SW 1271 (cell line): ENCODE data around the gene NFIB.

ENCODE experiments used
- DNase-seq, 2 experiments: peaks; one replicate each; lab custom pipeline; 2025; lab: John Stamatoyannopoulos, UW

The NFIB gene

GRCh38 chr9:14273696-14274121, 40.2 kb downstream of the NFIB start:
- no peak for DNase-seq

GRCh38 chr9:14272927-14273528, 40.9 kb downstream of the NFIB start:
- no peak for DNase-seq

DNA sequence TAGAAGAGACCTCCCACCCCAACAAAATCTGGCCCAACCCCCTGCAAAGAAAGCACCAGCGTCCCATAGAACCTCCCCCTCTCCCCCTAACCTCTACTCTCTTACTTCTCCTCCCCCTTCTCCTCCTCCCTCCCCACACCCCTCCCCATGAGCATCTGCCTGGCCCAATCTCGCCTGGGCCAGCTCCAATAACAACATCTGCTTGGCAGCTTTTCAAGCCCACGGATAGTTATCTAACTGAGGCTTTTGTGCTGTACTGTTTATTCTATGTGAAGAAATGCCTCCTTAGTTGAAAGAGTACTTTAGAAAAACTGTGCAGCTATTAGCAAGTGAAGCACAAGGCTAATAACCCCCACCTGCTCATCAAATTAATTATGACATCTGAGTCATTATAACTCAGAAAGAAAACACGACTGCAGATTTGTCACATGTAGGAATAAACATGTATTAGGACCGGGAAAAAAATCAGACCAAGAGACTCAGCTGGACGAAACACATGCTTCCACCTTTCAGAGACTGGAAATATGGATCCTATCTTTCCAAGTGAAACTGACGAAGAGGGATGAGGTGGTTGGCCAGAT, 42.8 kb downstream of the NFIB start:
- DNase-seq = no peak

- DNase-seq = no peak
Measured at GRCh38 chr9:14270358-14271092, 43.4 kb downstream of the NFIB start.

DNA sequence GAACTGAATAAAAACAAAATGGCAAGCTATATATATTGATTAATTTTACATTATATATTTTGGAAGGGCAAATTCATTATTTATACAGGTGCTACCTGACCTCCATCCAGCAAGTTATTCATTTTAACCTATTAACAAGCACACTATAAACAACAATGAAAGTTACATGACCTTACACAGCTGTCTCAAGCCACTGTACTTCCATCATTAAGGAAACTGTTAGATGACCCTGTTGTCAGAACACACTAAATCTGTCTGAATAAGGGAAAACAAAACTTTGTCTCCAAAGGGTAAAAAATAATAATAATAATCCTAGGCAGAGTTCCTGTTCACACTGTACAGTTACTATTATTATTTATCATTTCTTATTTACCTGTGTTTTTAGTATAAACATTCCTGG, 44.0 kb downstream of the NFIB start:
- DNase-seq = no peak

DNA sequence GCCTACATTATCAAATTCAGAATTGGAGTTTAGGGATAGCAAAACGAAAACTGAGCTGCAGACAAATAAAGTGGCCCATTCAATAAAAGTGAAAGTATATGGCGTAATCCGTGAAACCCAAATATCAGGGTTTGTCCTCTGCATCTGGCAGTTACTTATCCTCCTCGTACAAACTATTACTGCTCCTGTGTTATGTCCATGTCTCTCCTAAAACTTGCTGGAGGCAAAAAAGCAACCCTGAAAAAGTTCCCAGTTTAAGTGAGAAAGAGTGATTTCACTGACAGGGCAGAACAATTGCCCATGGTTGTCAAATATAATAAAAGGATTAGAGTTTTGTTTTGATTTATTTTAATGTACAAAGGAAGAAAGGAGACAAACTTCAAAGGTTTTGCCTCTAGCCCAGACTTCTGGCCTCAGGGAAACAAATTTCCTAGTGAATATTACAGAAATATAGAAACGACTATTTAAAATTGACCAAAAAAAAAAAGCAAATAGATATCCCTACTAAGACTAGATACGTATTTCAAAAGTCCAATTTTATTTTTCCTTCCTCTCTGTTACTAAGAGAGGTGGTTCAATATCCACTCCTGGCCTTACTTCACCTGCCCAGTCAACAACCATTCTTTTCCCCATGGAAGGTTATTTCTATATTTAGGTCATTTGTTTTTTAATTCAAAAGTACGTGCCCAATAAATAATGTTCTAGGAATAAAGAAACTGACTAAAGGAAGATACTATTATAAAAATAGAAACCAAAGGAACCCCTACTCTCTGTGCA, 50.0 kb downstream of the NFIB start:
- no peak for DNase-seq

DNA sequence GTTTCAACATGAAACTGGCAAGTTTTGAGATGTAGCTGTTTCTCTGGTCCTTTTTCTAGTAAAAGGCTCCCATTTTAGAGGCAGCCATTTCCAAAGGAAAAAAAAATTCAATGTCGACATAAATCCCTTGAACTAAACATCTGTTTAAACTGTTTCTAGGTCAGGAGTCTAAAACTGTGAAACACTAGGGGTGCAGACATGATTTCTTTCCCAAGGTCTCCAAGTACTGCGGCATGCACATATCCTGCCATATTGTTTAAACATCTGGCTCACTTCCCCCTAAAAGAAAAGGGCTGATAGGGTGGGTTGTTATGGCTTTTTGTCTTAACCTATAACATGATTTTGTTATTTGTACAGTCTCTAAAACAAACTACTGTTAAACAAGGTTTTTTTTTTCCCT, 51.1 kb downstream of the NFIB start:
- DNase-seq = no peak

- DNase-seq = no peak
Measured at GRCh38 chr9:14261616-14262015, 52.3 kb downstream of the NFIB start.

DNA sequence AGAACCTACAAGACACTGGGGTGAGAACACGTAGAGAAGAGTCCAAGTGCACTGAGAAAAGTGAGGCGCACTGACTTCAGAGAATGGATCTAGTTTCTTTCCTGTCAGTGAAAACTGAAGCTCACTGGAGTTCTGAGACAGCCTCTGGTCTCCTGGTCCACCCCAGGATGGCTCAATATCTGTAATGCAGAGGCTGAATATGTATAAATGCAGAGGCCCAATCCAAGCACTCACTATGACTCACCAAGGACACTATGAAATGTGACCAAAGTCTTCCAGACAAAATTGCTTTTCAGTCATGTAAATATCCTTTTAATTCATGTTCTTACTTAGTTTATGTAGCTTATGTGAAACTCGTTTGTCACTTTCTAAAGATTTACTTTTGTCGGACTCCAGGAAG, 53.8 kb downstream of the NFIB start:
- DNase-seq = no peak

- DNase-seq = no peak
Measured at GRCh38 chr9:14258660-14259239, 55.2 kb downstream of the NFIB start.

DNA sequence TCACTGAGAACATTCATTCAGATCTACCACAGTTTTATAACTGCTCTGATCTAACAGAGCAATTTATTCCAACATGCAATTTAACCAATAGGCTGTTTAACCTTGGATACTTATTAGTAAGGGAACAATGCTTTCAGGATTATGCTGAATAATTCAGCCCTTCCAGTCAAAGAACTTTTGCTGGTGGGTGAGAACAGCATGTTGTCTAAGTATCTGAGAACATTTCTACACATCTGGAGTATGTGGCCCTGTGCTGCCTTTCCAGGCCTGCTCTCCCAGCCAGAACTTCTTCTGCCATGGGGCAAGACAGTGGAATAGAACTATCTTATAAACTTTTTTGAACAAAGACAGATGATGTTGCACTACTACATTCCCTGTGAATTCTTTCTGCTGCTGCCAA, 55.8 kb downstream of the NFIB start:
- no peak for DNase-seq

GRCh38 chr9:14256588-14256987, 57.4 kb downstream of the NFIB start:
- no peak for DNase-seq

DNA sequence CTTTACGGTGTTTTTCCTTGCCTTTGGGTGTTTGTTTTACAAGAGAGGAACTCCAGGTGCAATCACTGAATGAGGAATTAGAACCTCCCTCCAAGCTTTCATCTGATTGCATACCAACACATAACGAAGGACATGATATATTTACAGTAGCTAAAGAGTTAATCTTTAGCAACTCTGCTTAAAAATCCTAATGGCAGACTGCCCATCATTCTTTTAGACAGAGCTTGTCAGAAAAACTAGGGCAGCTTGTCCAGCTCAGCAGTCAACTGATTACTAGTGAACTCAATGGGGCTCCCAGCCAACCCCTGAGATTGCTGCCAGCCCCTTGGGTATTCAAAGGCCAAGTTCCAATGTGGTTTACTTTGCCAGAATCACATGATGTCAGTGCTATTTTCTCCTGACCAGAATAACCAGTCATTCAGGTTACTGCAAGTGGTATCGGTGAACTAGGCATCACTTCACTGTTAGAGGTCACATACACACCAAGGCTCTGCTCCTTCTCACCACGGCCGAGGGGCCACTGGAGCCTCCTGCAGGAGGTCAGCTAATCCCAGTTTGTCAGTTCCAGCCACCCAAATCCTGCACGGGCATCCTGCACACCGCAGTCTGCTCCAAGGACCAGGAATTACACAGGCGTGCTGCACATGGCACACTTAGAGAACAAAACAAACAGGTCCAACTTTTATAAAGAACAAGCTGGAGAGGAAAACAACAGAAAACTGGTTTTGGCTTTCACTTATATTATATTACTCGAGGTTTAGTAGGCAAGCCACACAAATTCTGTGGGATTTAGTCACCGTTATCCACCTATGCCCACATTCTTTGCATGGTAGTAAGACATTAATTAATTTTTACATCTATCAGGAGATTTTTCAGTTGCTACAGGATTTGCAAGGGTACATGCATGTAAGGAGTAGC, 62.5 kb downstream of the NFIB start:
- no peak for DNase-seq

DNA sequence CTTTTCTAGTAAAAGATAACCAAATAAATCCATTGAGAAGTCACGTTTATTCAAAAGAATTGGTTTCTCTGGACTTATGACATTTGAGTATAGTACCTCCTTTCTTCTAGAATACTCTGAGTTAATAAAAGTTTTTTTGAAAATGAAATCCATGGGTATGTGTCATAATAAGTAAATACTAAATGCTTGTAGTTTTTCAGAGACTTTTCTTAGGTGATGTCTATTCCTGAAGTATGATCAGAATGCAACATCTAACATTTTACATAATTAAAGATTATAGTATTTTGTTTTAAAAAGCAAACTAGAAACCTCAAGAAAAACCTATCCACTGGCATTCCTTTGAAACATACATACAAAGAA, 63.2 kb downstream of the NFIB start:
- no peak for DNase-seq

DNA sequence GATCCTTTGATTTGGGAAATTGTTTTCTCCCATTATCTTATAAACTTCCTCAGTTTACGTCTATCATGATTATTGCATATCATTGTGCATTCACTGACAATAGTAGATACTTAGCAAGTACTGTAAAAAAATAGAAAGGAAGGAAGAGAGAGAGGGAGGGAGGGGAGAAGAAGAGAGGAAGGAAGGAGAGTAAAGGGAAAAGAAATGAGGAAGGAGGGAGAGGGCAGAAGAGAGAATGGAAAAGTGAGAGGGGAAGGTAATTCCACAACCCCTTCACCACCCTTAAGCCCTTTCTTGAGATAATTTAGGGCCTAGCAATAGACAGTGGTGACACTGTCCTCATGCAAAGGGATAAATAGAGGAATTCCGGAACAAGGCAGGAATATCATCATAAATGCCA, 64.4 kb downstream of the NFIB start:
- DNase-seq = no peak

- DNase-seq = no peak
Measured at GRCh38 chr9:14248149-14248548, 65.8 kb downstream of the NFIB start.

DNA sequence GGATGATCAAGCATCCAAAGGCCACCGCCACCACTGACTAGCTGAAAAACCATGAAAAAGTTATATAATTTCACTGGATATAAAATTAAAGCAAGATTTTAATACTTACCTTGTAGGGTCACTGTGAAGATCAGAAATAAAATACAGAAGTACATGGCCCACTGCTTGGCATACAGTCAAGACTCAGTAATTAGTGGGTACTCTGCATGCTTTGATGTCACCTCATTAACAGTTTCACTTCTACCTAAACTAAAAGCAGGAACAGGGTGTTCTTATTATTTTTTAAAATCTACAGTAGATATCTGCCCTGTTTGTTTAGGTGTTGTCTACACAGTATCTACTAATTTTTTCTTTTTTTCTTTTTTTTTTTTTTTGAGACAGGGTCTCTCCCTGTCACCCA, 66.4 kb downstream of the NFIB start:
- no peak for DNase-seq

- no peak for DNase-seq
Measured at GRCh38 chr9:14246951-14247350, 67.0 kb downstream of the NFIB start.

- no peak for DNase-seq
Measured at GRCh38 chr9:14245901-14246525, 67.9 kb downstream of the NFIB start.

DNA sequence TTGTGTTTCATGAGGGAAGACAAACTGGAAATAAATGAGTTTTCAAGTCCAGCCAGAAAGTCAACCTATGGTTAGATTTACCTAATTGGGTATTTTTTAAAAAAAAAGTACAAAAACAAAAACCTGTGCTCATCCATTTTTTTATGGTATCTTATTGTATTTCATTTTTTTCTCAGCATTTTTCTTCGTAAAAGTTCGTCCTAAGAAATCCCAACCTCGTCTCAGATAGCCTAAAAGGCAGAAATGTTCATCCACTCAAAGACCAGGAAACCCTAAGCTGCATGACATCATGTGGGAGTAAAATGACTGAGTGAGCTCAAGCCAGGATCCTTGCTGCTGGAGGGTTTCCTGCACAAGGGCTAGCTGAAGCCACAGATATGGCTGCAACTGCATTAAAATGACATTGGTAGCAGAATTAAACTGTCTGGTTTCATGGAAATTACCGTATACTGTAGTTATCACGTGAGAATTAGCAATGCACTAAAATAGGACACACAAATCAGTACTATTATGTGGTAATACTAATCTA, 70.4 kb downstream of the NFIB start:
- DNase-seq = no peak
